Skeletal muscle satellite cell (primary cell): Measurements from ENCODE around the gene KIF26A.

Experiments
- H3K27me3 ChIP-seq: 2 replicates; pipeline ENCODE4 v1.7.0; 2013; ENCODE audit warnings: low read length; ENCODE audit not compliant: control insufficient read depth, insufficient read depth
- H3K36me3 ChIP-seq: 2 replicates; pipeline ENCODE4 v1.7.0; 2013; ENCODE audit warnings: mild to moderate bottlenecking, control low read depth, low read length; ENCODE audit not compliant: insufficient read depth
- H3K4me1 ChIP-seq: 2 replicates; pipeline ENCODE4 v1.7.0; 2013; ENCODE audit warnings: low read length; ENCODE audit not compliant: control insufficient read depth, insufficient read depth
- H3K4me2 ChIP-seq: 2 replicates; pipeline ENCODE4 v1.7.0; 2013; ENCODE audit warnings: mild to moderate bottlenecking, low read length
- H3K4me3 ChIP-seq: 2 replicates; pipeline ENCODE4 v1.7.0; 2013; ENCODE audit warnings: low read length
- H3K9ac ChIP-seq: 2 replicates; pipeline ENCODE4 v1.7.0; 2013; ENCODE audit warnings: mild to moderate bottlenecking, low read depth, low read length, moderate library complexity
- H3K9me3 ChIP-seq: replicated peaks from 2 replicates; pipeline ENCODE4 v1.7.0; 2013; ENCODE audit warnings: mild to moderate bottlenecking, control low read depth, low read length

KIF26A gene

GRCh38 chr14:104137297-104138097 is 890 bp upstream of the KIF26A start:
- peak overlapping the region; percentile 69 for H3K4me2 ChIP-seq
- H3K27me3 ChIP-seq = peaks cover 62% of the 10 kb centered on the region
- peak overlapping the region; percentile 56 for H3K4me3 ChIP-seq
- H3K9me3 ChIP-seq = no peaks in the 10 kb centered on the region
- no peaks in the 10 kb centered on the region for H3K36me3 ChIP-seq
- H3K9ac ChIP-seq = no peak overlapping the region
- peaks cover 6% of the 10 kb centered on the region for H3K4me1 ChIP-seq

GRCh38 chr14:104138718-104139459 is 502 bp downstream of the KIF26A start:
- Histone ChIP-seq H3K4me2 (peak overlapping the region; percentile 49), H3K4me1 (peaks cover 6% of the 10 kb centered on the region), H3K36me3 (no peaks in the 10 kb centered on the region), H3K9me3 (no peaks in the 10 kb centered on the region), H3K9ac (no peak overlapping the region), H3K27me3 (peaks cover 56% of the 10 kb centered on the region), H3K4me3 (no peak overlapping the region)

- Histone ChIP-seq H3K9ac (no peak overlapping the region), H3K27me3 (peaks cover 50% of the 10 kb centered on the region)
These were observed 1.2 kb downstream of the KIF26A start for GRCh38 chr14:104139460-104140212.

GRCh38 chr14:104140213-104140462 is 1.8 kb downstream of the KIF26A start:
- Histone ChIP-seq H3K4me1 (peaks cover 6% of the 10 kb centered on the region), H3K36me3 (no peaks in the 10 kb centered on the region), H3K9ac (no peak overlapping the region), H3K4me3 (no peak overlapping the region), H3K4me2 (no peak overlapping the region), H3K9me3 (no peaks in the 10 kb centered on the region), H3K27me3 (peaks cover 45% of the 10 kb centered on the region)

More at GRCh38 chr14:104139460-104140212, 1.2 kb downstream of the KIF26A start:
- H3K9me3 ChIP-seq = no peaks in the 10 kb centered on the region
- H3K36me3 ChIP-seq = no peaks in the 10 kb centered on the region
- peaks cover 6% of the 10 kb centered on the region for H3K4me1 ChIP-seq
- no peak overlapping the region for H3K4me2 ChIP-seq
- no peak overlapping the region for H3K4me3 ChIP-seq

GRCh38 chr14:104140463-104141331 is 2.3 kb downstream of the KIF26A start:
- Histone ChIP-seq H3K36me3 (no peaks in the 10 kb centered on the region), H3K4me2 (no peak overlapping the region), H3K4me1 (peaks cover 6% of the 10 kb centered on the region), H3K9me3 (no peaks in the 10 kb centered on the region), H3K27me3 (peaks cover 39% of the 10 kb centered on the region), H3K4me3 (no peak overlapping the region), H3K9ac (no peak overlapping the region)

- Histone ChIP-seq H3K36me3 (no peaks in the 10 kb centered on the region), H3K4me2 (no peak overlapping the region), H3K9ac (no peak overlapping the region), H3K27me3 (peaks cover 32% of the 10 kb centered on the region), H3K9me3 (no peaks in the 10 kb centered on the region), H3K4me1 (peaks cover 6% of the 10 kb centered on the region), H3K4me3 (no peak overlapping the region)
These were observed 3.3 kb downstream of the KIF26A start for GRCh38 chr14:104141621-104142091.

GRCh38 chr14:104142136-104142945 is 4.0 kb downstream of the KIF26A start:
- H3K27me3 ChIP-seq = peaks cover 25% of the 10 kb centered on the region

GRCh38 chr14:104142946-104143470 is 4.6 kb downstream of the KIF26A start:
- Histone ChIP-seq H3K27me3 (peaks cover 19% of the 10 kb centered on the region), H3K9ac (no peak overlapping the region), H3K4me3 (no peak overlapping the region), H3K4me1 (peaks cover 1% of the 10 kb centered on the region), H3K9me3 (no peaks in the 10 kb centered on the region), H3K36me3 (no peaks in the 10 kb centered on the region), H3K4me2 (no peak overlapping the region)

More at GRCh38 chr14:104142136-104142945, 4.0 kb downstream of the KIF26A start:
- Histone ChIP-seq H3K4me3 (no peak overlapping the region), H3K4me1 (peaks cover 6% of the 10 kb centered on the region), H3K9ac (no peak overlapping the region), H3K9me3 (no peaks in the 10 kb centered on the region), H3K36me3 (no peaks in the 10 kb centered on the region), H3K4me2 (no peak overlapping the region)

- no peak overlapping the region for H3K4me3 ChIP-seq
- peaks cover 16% of the 10 kb centered on the region for H3K27me3 ChIP-seq
- H3K9me3 ChIP-seq = no peaks in the 10 kb centered on the region
- no peaks in the 10 kb centered on the region for H3K36me3 ChIP-seq
- H3K4me1 ChIP-seq = no peaks in the 10 kb centered on the region
- no peak overlapping the region for H3K9ac ChIP-seq
- no peak overlapping the region for H3K4me2 ChIP-seq
These were observed 5.4 kb downstream of the KIF26A start for GRCh38 chr14:104143521-104144452.
